Lower leg skin (tissue), 4 donors: Measurements from ENCODE around the gene CFLAR. TPM values are rescaled to one million over a fixed set of nuclear protein-coding genes. Genes with fewer than 3 reads are reported as not detected.

Experiments
- DNase-seq, 2 donors: peaks; one replicate each; pipeline ENCODE4 v3.0.0-alpha.2; 2019; ENCODE audit warnings: low spot score in 2 of 2
- H3K4me3 ChIP-seq: fragments of 200-600 bp; sonication (generic); 2 replicates; pipeline ENCODE4 v1.5.1; 2017; ENCODE audit warnings: mild to moderate bottlenecking, low read depth; ENCODE audit not compliant: poor library complexity, severe bottlenecking
- POLR2A ChIP-seq, 2 donors: fragments of 450-650 bp; IDR thresholded peaks; one replicate each; pipeline ENCODE4 v1.6.1; 2016 to 2017; ENCODE audit warnings: antibody characterized with exemption in 2 of 2, mild to moderate bottlenecking in 1 of 2, moderate library complexity in 1 of 2
- WGBS, 2 donors: methylation state at CpG; one replicate each; pipeline ENCODE4 v1.1.5; 2018; 5-methylcytosine and 5-hydroxymethylcytosine counted together
- intact Hi-C: fragments of 100-400 bp; cut with DNase I; formaldehyde crosslinking; loops from one replicate; pipeline ENCODE4 v1.15.0; 2023; ENCODE audit warnings: low total_unique reads
- total RNA-seq, 4 donors: library from RNA; depleted of rRNA; stranded (reverse); fragments of >200 nt; gene quantifications; one replicate each; pipeline ENCODE4 v1.1.0, GENCODE V29; 2016
- TF ChIP-seq, protein P1 (sequence below), 3 donors: fragments of 450-650 bp; IDR thresholded peaks; one replicate each; pipeline ENCODE4 v1.5.1; 2016; ENCODE audit warnings: antibody characterized with exemption in 3 of 3, mild to moderate bottlenecking in 3 of 3, moderate library complexity in 2 of 3

The CFLAR gene
- total RNA-seq, 4 donors from 2014 or later = 136 to 163 (median 147) TPM

DNA sequence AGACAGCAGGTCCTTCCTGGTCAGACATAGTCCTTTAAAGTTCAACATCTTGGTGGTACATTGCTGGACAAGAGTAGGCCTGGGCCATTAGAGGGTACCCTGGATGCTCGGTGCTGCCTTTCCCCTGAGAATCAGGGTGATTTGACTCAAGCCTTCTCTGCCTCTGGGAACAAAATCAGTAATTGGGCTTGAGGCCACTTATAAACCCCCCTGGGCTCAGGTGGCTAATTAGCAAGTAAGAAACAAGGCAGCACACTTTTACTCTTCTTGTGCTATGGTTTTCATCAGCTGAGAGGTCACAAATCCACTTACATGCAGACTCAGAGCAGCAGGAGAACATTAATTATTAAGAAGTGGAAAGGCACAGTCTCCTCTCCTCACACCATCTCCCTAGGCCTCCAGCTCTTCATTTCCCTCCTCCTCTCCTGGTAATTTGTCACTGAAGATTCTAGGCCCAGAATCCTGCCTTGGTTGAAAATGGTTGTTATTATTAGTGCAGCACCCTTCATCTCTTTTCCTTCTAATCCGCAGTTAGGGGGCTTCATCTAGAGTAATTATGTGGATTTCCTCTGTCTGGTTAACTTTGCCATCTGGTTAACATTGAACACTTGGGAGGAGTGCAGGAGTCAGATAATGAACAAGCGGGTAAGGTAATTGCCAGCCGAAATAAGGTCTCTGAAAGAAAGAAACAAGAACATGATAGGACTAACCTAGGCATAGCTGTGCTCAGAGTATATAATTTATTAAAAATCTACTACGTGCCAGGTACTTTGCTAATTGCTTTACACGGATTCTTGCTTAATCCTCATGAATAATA lies 37.2 kb downstream of the CFLAR start:
- intact Hi-C loops = no loop called here
- DNase-seq = no peak
- WGBS, 2 donors = 81 to 85% methylated on average over 6 of the region's 6 CpGs
- TF ChIP-seq, protein P1, sequence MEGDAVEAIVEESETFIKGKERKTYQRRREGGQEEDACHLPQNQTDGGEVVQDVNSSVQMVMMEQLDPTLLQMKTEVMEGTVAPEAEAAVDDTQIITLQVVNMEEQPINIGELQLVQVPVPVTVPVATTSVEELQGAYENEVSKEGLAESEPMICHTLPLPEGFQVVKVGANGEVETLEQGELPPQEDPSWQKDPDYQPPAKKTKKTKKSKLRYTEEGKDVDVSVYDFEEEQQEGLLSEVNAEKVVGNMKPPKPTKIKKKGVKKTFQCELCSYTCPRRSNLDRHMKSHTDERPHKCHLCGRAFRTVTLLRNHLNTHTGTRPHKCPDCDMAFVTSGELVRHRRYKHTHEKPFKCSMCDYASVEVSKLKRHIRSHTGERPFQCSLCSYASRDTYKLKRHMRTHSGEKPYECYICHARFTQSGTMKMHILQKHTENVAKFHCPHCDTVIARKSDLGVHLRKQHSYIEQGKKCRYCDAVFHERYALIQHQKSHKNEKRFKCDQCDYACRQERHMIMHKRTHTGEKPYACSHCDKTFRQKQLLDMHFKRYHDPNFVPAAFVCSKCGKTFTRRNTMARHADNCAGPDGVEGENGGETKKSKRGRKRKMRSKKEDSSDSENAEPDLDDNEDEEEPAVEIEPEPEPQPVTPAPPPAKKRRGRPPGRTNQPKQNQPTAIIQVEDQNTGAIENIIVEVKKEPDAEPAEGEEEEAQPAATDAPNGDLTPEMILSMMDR (IDR thresholded peaks at IDR 0.05) = no peak
- TF ChIP-seq POLR2A (IDR thresholded peaks at IDR 0.05) = no peak
- H3K4me3 ChIP-seq = no peak overlapping the region

DNA sequence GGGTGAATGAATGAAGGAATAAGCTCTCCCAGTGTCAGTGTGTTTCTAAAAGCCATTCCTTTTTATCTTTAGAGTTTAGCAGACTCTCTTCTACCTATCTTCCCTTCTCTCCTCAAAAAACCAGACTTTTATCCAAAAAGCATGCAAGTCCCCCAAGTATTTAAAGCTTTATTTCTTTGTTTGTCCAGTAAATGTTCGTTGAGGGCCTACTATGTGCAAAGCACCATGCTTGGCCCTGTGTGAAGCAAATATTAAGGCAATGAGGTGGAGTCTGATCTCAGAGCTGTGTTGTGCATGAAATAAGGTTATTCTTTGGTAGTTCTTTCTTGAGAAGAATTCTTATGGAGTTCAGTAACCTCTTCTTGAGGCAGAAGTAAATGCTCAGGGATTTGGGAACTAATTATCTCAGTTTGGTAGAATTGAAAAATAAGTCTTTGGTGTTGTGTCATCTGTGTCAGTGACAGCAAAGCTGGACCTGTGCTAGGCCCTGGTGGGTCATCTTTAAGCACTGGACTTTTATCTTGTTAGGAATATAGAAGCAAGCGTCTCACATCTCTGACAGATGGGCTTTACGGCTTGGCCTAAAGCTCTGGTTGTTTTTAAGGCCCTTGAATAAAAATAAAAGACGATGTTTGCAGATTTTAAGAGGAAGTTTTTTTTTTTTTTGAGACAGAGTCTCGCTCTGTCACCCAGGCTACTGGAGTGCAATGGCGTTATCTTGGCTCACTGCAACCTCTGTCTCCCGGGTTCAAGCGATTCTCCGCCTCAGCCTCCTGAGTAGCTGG lies 38.8 kb downstream of the CFLAR start:
- intact Hi-C loops = no loop called here
- H3K4me3 ChIP-seq = no peak overlapping the region
- 88 to 90% methylated on average over 9 of the region's 9 CpGs for WGBS, 2 donors
- no peak for DNase-seq
- TF ChIP-seq, protein P1 (IDR thresholded peaks at IDR 0.05) = no peak
- TF ChIP-seq POLR2A (IDR thresholded peaks at IDR 0.05) = no peak

DNA sequence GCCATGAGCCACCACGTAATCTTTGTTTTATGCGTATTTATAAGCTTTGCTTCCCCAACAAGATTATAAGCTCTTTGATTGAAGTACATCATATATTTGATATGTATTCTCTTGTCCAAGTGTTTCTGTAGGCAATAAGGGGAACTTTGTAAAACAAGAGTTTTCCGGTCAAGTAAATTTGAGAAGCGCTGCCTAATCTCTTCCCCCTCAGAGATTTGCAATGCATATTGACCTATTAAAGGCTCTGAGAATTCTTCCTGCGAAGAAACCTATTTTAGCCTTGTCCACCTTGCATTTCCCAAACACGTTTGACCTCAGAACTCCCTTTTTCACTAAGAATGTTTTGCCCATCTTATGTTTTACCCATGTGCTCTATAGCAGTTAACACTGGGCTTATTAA lies 40.1 kb downstream of the CFLAR start:
- TF ChIP-seq POLR2A (IDR thresholded peaks at IDR 0.05) = no peak
- TF ChIP-seq, protein P1 (IDR thresholded peaks at IDR 0.05) = no peak
- H3K4me3 ChIP-seq = no peak overlapping the region
- no peak for DNase-seq
- WGBS, 2 donors = 83 to 86% methylated on average over 6 of the region's 6 CpGs
- intact Hi-C loops = no loop called here

DNA sequence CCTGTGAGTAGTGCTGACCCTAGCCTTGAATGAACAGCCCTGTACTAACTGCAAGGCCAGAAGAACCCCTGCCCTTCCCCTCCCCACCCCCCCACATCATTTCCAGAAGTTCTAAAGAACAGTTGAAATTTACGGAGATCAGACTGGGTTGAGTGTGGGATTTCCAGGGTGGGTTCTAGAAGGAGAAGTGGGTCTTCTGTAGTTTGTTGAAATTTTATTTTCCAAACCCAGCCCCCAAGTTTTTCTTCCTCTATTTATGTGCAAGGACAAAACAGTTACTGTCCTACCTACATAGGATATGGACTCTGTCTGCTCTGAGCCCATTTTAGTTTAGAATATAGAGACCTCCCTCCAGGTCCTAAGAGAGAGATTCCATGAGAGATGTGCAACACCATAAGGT lies 40.7 kb downstream of the CFLAR start:
- TF ChIP-seq, protein P1 (IDR thresholded peaks at IDR 0.05) = no peak
- no peak for TF ChIP-seq POLR2A (IDR thresholded peaks at IDR 0.05)
- H3K4me3 ChIP-seq = no peak overlapping the region
- intact Hi-C loops = no loop called here
- DNase-seq = no peak
- WGBS, 2 donors = 45 to 76% methylated on average over 1 of the region's 1 CpG

DNA sequence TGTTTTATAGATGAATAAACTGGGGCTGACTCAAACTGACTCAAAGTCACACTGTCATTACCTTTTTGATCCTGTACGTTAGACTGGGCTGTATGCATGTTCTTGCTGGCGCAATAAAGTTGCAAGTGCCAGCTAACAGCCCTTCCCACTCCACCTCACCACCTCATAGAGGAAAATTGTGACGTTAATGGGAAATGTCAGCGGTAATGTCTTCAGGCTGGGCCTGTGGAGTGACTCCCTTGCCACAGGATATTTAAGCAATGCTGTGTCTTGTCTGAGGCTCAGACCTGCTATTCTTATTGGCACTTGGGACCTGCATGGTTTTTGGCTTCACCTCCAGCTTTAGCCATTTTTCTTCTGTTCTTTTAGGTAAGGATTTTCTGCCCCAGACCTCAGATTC lies 41.7 kb downstream of the CFLAR start:
- intact Hi-C loops = no loop called here
- no peak overlapping the region for H3K4me3 ChIP-seq
- DNase-seq = no peak
- TF ChIP-seq, protein P1 (IDR thresholded peaks at IDR 0.05) = no peak
- TF ChIP-seq POLR2A (IDR thresholded peaks at IDR 0.05) = no peak
- WGBS, 2 donors = 44 to 54% methylated on average over 4 of the region's 4 CpGs
